HEK293 (cell line): Measurements from ENCODE around the gene ZNF768.

Experiments
- CTCF ChIA-PET: fragments of 350-600 bp; formaldehyde crosslinking; extraction: SDS; loops from one replicate; lab custom pipeline; 2021; ENCODE audit warnings: antibody characterized with exemption; lab: Yijun Ruan, JAX
- POLR2A ChIA-PET: fragments of 300-600 bp; formaldehyde crosslinking; extraction: SDS; loops from one replicate; lab custom pipeline; 2020; ENCODE audit warnings: antibody characterized with exemption, inconsistent platforms; lab: Yijun Ruan, JAX
- H3K27ac ChIP-seq: fragments of 200-500 bp; sonication (Bioruptor generic); 2 replicates; pipeline ENCODE4 v1.5.1; 2014; ENCODE audit warnings: low read depth, low read length, control low read depth, inconsistent platforms; ENCODE audit errors: extremely low read depth
- H3K36me3 ChIP-seq, 2 experiments: fragments of 200-500 bp in 1 of 2; sonication (Bioruptor generic) in 1 of 2; 1 replicate in 1 of 2; 2 replicates in 1 of 2; pipeline ENCODE4 v1.5.1; 2014 to 2017; ENCODE audit warnings: inconsistent platforms in 2 of 2, low read length in 2 of 2; ENCODE audit not compliant: control insufficient read depth in 2 of 2, insufficient read depth in 1 of 2
- H3K4me1 ChIP-seq: fragments of 200-500 bp; sonication (Bioruptor generic); 2 replicates; pipeline ENCODE4 v1.5.1; 2014; ENCODE audit warnings: mild to moderate bottlenecking, low read length, inconsistent platforms; ENCODE audit not compliant: control insufficient read depth, insufficient read depth
- H3K4me3 ChIP-seq: 2 replicates; pipeline ENCODE4 v1.5.1; 2011; ENCODE audit warnings: low read depth, mild to moderate bottlenecking, control low read depth, low read length, moderate library complexity
- H3K9me3 ChIP-seq: fragments of 200-500 bp; sonication (Bioruptor generic); 2 replicates; pipeline ENCODE4 v1.5.1; 2014; ENCODE audit warnings: low read depth, low read length, inconsistent platforms; ENCODE audit not compliant: control insufficient read depth, insufficient read depth
- GLIS1 ChIP-seq: fragments of 450-650 bp; formaldehyde crosslinking; IDR thresholded peaks from 2 replicates; pipeline ENCODE4 v1.5.1; 2016; ENCODE audit warnings: missing biosample characterization, missing genetic modification characterization
- HOXC10 ChIP-seq: sonication (generic); formaldehyde crosslinking; IDR thresholded peaks from 2 replicates; pipeline ENCODE4 v1.8.1; 2023; ENCODE audit warnings: mild to moderate bottlenecking, missing genetic modification reagents
- IKZF3 ChIP-seq: fragments of 450-650 bp; IDR thresholded peaks from 2 replicates; pipeline ENCODE4 v1.5.0; 2018; ENCODE audit warnings: missing biosample characterization, mild to moderate bottlenecking, missing genetic modification characterization, moderate library complexity
- SP3 ChIP-seq: fragments of 450-650 bp; formaldehyde crosslinking; IDR thresholded peaks from 2 replicates; pipeline ENCODE4 v1.5.1; 2016; ENCODE audit warnings: missing biosample characterization, missing genetic modification characterization
- ZBTB6 ChIP-seq: fragments of 450-650 bp; formaldehyde crosslinking; IDR thresholded peaks from 2 replicates; pipeline ENCODE4 v1.5.1; 2017; ENCODE audit warnings: missing biosample characterization, missing genetic modification characterization
- ZIC2 ChIP-seq: fragments of 450-650 bp; formaldehyde crosslinking; IDR thresholded peaks from 2 replicates; pipeline ENCODE4 v1.5.1; 2016; ENCODE audit warnings: missing biosample characterization, missing genetic modification characterization
- ZNF169 ChIP-seq: fragments of 450-650 bp; formaldehyde crosslinking; IDR thresholded peaks from 2 replicates; pipeline ENCODE4 v1.5.1; 2016; ENCODE audit warnings: missing biosample characterization, missing genetic modification characterization
- ZNF184 ChIP-seq: fragments of 450-650 bp; IDR thresholded peaks from 2 replicates; pipeline ENCODE4 v1.5.1; 2018; ENCODE audit warnings: missing biosample characterization, mild to moderate bottlenecking, missing genetic modification characterization
- ZNF24 ChIP-seq: fragments of 450-650 bp; formaldehyde crosslinking; IDR thresholded peaks from 2 replicates; pipeline ENCODE4 v1.5.1; 2016; ENCODE audit warnings: missing biosample characterization, missing genetic modification characterization
- ZNF324 ChIP-seq: fragments of 450-650 bp; formaldehyde crosslinking; IDR thresholded peaks from 2 replicates; pipeline ENCODE4 v1.5.1; 2016; ENCODE audit warnings: missing biosample characterization, missing genetic modification characterization
- ZNF488 ChIP-seq: fragments of 450-650 bp; formaldehyde crosslinking; IDR thresholded peaks from 2 replicates; pipeline ENCODE4 v1.5.1; 2016; ENCODE audit warnings: missing biosample characterization, missing genetic modification characterization
- ZNF571 ChIP-seq: fragments of 450-650 bp; formaldehyde crosslinking; IDR thresholded peaks from 2 replicates; pipeline ENCODE4 v1.5.0; 2017; ENCODE audit warnings: missing biosample characterization, missing genetic modification characterization
- ZNF610 ChIP-seq: fragments of 450-650 bp; formaldehyde crosslinking; IDR thresholded peaks from 2 replicates; pipeline ENCODE4 v1.5.1; 2016; ENCODE audit warnings: missing biosample characterization, missing genetic modification characterization, borderline replicate concordance
- ZNF624 ChIP-seq: fragments of 450-650 bp; formaldehyde crosslinking; IDR thresholded peaks from 2 replicates; pipeline ENCODE4 v1.5.1; 2017; ENCODE audit warnings: missing biosample characterization, missing genetic modification characterization
- ZNF629 ChIP-seq: fragments of 450-650 bp; formaldehyde crosslinking; IDR thresholded peaks from 2 replicates; pipeline ENCODE4 v1.5.1; 2017; ENCODE audit warnings: missing biosample characterization, missing genetic modification characterization
- ZNF677 ChIP-seq: fragments of 450-650 bp; IDR thresholded peaks from 2 replicates; pipeline ENCODE4 v1.5.0; 2018; ENCODE audit warnings: missing biosample characterization, mild to moderate bottlenecking, missing genetic modification characterization, moderate library complexity
- ZNF707 ChIP-seq: fragments of 450-650 bp; formaldehyde crosslinking; IDR thresholded peaks from 2 replicates; pipeline ENCODE4 v1.5.1; 2016; ENCODE audit warnings: missing biosample characterization, missing genetic modification characterization
- ZNF768 ChIP-seq: fragments of 450-650 bp; formaldehyde crosslinking; IDR thresholded peaks from 2 replicates; pipeline ENCODE4 v1.5.1; 2018; ENCODE audit warnings: missing biosample characterization, mild to moderate bottlenecking, missing genetic modification characterization
- ZNF837 ChIP-seq: fragments of 450-650 bp; formaldehyde crosslinking; IDR thresholded peaks from 2 replicates; pipeline ENCODE4 v1.5.1; 2016; ENCODE audit warnings: missing biosample characterization, missing genetic modification characterization
- ZNF843 ChIP-seq: fragments of 450-650 bp; formaldehyde crosslinking; IDR thresholded peaks from 2 replicates; pipeline ENCODE4 v1.5.1; 2016; ENCODE audit warnings: missing biosample characterization, missing genetic modification characterization
- ZSCAN18 ChIP-seq: fragments of 450-650 bp; formaldehyde crosslinking; IDR thresholded peaks from 2 replicates; pipeline ENCODE4 v1.5.1; 2016; ENCODE audit warnings: missing biosample characterization, missing genetic modification characterization
- ZSCAN5A ChIP-seq: fragments of 450-650 bp; formaldehyde crosslinking; IDR thresholded peaks from 2 replicates; pipeline ENCODE4 v1.5.1; 2016; ENCODE audit warnings: missing biosample characterization, missing genetic modification characterization
- TF ChIP-seq, protein P1 (sequence below): IDR thresholded peaks from 2 replicates; pipeline ENCODE4 v1.6.1; 2011; ENCODE audit warnings: mild to moderate bottlenecking, low read depth, low read length, borderline replicate concordance
- TF ChIP-seq, protein P2 (sequence below): fragments of 450-650 bp; formaldehyde crosslinking; IDR thresholded peaks from 2 replicates; pipeline ENCODE4 v1.5.1; 2017; ENCODE audit warnings: missing biosample characterization, missing genetic modification characterization

The ZNF768 gene

DNA sequence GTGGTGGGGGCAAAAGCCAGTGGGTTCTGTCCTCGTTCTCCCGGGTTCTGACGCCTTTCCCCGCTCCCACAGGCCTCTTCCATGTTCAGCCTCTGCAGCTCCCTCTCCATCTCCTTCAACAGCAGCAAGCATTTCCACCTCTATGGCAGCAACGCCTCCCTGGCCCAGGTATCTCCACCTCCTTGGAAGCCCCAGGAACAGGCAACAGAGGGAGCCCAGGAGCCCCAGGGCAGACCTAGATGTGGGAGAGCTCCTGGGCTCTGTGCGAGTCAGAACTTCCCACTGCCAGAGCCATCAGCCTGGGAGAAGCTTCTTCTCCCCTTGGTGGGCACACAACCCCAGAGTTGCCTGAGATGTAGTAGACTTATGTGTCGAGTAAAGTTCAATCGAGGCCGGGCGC is 7.8 kb downstream of the ZNF768 start:
- TF ChIP-seq ZNF184 (tag by site-specific recombination) (no peak), ZNF488 (tag by site-specific recombination) (no peak), ZNF624 (tag by site-specific recombination) (no peak), ZNF707 (tag by site-specific recombination) (no peak), ZNF677 (tag by site-specific recombination) (no peak), ZSCAN18 (tag by site-specific recombination) (no peak), ZNF837 (tag by site-specific recombination) (no peak), ZNF629 (tag by site-specific recombination) (no peak), ZNF768 (tag by site-specific recombination) (no peak)
- Histone ChIP-seq H3K36me3 (no peaks in the 10 kb centered on the region), H3K9me3 (no peaks in the 10 kb centered on the region), H3K4me1 (no peaks in the 10 kb centered on the region), H3K27ac (no peak overlapping the region), H3K4me3 (no peak overlapping the region)
- ChIA-PET CTCF (interaction anchor here (0.7 to 1.4 kb wide), 2 partner anchors 38 to 97 kb away, joined by 3 read pairs; no protein-coding TSS in a partner anchor), POLR2A (interaction anchor here (0.6 kb wide), 1 partner anchor 10 kb away, joined by 3 read pairs; no protein-coding TSS in a partner anchor)

- no peak overlapping the region for H3K4me3 ChIP-seq
- no peaks in the 10 kb centered on the region for H3K4me1 ChIP-seq
- H3K27ac ChIP-seq = no peak overlapping the region
- no peaks in the 10 kb centered on the region for H3K36me3 ChIP-seq
- POLR2A ChIA-PET = interaction anchor here (0.7 kb wide), 1 partner anchor 27 kb away, joined by 5 read pairs; no protein-coding TSS in a partner anchor
- no peaks in the 10 kb centered on the region for H3K9me3 ChIP-seq
- TF ChIP-seq ZBTB6 (tag by site-specific recombination) (no peak), ZNF184 (tag by site-specific recombination) (no peak), HOXC10 (CRISPR knock-in tag) (no peak), ZIC2 (peak; percentile 88), ZSCAN5A (tag by site-specific recombination) (no peak), GLIS1 (tag by site-specific recombination) (peak; percentile 89)
- CTCF ChIA-PET = no interaction called here
These were observed 11.1 kb downstream of the ZNF768 start for GRCh38 chr16:30515275-30515674.

GRCh38 chr16:30511509-30511908 is 14.9 kb downstream of the ZNF768 start:
- H3K4me1 ChIP-seq = no peaks in the 10 kb centered on the region
- CTCF ChIA-PET = interaction anchor here (0.6 to 1.8 kb wide), 2 partner anchors 81 to 398 kb away, joined by 3 to 7 read pairs; partner anchors contain the start of gene GDPD3
- H3K9me3 ChIP-seq = no peaks in the 10 kb centered on the region
- POLR2A ChIA-PET = interaction anchor here (0.6 kb wide), 1 partner anchor 476 kb away, joined by 5 read pairs; no protein-coding TSS in a partner anchor
- H3K36me3 ChIP-seq = no peaks in the 10 kb centered on the region
- H3K27ac ChIP-seq = no peak overlapping the region
- TF ChIP-seq IKZF3 (tag by site-specific recombination) (no peak), ZNF843 (tag by site-specific recombination) (no peak), ZNF610 (tag by site-specific recombination) (no peak), ZNF324 (tag by site-specific recombination) (no peak), ZNF24 (no peak), SP3 (tag by site-specific recombination) (no peak), ZNF571 (tag by site-specific recombination) (no peak), ZNF169 (tag by site-specific recombination) (no peak)
- TF ChIP-seq, protein P1, sequence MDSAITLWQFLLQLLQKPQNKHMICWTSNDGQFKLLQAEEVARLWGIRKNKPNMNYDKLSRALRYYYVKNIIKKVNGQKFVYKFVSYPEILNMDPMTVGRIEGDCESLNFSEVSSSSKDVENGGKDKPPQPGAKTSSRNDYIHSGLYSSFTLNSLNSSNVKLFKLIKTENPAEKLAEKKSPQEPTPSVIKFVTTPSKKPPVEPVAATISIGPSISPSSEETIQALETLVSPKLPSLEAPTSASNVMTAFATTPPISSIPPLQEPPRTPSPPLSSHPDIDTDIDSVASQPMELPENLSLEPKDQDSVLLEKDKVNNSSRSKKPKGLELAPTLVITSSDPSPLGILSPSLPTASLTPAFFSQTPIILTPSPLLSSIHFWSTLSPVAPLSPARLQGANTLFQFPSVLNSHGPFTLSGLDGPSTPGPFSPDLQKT = no peak
- TF ChIP-seq, protein P2, sequence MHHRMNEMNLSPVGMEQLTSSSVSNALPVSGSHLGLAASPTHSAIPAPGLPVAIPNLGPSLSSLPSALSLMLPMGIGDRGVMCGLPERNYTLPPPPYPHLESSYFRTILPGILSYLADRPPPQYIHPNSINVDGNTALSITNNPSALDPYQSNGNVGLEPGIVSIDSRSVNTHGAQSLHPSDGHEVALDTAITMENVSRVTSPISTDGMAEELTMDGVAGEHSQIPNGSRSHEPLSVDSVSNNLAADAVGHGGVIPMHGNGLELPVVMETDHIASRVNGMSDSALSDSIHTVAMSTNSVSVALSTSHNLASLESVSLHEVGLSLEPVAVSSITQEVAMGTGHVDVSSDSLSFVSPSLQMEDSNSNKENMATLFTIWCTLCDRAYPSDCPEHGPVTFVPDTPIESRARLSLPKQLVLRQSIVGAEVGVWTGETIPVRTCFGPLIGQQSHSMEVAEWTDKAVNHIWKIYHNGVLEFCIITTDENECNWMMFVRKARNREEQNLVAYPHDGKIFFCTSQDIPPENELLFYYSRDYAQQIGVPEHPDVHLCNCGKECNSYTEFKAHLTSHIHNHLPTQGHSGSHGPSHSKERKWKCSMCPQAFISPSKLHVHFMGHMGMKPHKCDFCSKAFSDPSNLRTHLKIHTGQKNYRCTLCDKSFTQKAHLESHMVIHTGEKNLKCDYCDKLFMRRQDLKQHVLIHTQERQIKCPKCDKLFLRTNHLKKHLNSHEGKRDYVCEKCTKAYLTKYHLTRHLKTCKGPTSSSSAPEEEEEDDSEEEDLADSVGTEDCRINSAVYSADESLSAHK (tag by site-specific recombination) = no peak
- H3K4me3 ChIP-seq = no peak overlapping the region
